ENCODE measurements around the gene STRIP2. TPM values are rescaled to one million over a fixed set of nuclear protein-coding genes. Genes with fewer than 3 reads are reported as not detected.

The STRIP2 gene
- total RNA-seq, 1 experiment from 2014 or later, result 6.5 TPM

DNA sequence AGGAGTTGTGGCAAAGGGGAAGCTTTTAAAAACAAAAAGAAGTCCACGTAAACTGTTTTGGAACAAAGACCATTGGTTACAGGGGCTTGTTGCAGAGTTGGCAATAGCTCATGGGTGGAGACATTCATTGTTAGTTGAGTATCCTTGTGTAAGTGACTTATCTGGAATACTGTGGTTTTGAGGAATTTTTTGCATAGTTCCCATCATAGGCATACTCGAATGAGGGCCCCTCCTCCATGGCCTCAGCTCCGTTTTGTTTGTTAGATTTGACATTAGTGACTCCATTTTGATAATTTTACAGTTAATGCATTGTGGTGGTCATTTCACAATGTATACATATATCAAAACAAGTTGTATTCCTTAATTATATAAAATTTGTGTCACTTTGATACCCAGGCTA is 55.3 kb downstream of the STRIP2 start:
- H3K9me3 ChIP-seq, result no peaks in the 10 kb centered on the region
- Mint-ChIP-seq H3K36me3 (ENCODE audit: insufficient read depth, unreplicated experiment) (no peaks in the 10 kb centered on the region), H3K9me3 (ENCODE audit: unreplicated experiment) (no peaks in the 10 kb centered on the region), H3K27ac (ENCODE audit: unreplicated experiment) (no peak overlapping the region), H3K27me3 (ENCODE audit: insufficient read depth, unreplicated experiment) (no peaks in the 10 kb centered on the region), H3K4me1 (ENCODE audit: low read depth, unreplicated experiment) (no peaks in the 10 kb centered on the region), H3K4me3 (ENCODE audit: unreplicated experiment) (no peak overlapping the region)
- POLR2A ChIA-PET, result no interaction called here
- no peaks in the 10 kb centered on the region for H3K36me3 ChIP-seq (ENCODE audit: control insufficient read depth, insufficient read depth, low read length)
- H3K4me1 ChIP-seq, result no peaks in the 10 kb centered on the region
- H3K4me3 ChIP-seq (ENCODE audit: low read depth, low read length), result no peak overlapping the region
- H3K27me3 ChIP-seq (replicated peaks; ENCODE audit: control insufficient read depth, insufficient read depth, low read length), result no peaks in the 10 kb centered on the region
- TF ChIP-seq, protein P1, sequence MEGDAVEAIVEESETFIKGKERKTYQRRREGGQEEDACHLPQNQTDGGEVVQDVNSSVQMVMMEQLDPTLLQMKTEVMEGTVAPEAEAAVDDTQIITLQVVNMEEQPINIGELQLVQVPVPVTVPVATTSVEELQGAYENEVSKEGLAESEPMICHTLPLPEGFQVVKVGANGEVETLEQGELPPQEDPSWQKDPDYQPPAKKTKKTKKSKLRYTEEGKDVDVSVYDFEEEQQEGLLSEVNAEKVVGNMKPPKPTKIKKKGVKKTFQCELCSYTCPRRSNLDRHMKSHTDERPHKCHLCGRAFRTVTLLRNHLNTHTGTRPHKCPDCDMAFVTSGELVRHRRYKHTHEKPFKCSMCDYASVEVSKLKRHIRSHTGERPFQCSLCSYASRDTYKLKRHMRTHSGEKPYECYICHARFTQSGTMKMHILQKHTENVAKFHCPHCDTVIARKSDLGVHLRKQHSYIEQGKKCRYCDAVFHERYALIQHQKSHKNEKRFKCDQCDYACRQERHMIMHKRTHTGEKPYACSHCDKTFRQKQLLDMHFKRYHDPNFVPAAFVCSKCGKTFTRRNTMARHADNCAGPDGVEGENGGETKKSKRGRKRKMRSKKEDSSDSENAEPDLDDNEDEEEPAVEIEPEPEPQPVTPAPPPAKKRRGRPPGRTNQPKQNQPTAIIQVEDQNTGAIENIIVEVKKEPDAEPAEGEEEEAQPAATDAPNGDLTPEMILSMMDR (IDR thresholded peaks at IDR 0.05; ENCODE audit: insufficient read depth in 1 of 2, low read depth in 1 of 2, low read length in 1 of 2, severe bottlenecking in 1 of 2, unreplicated experiment in 1 of 2), result no peak
- DNase-seq, result no peak
- CTCF ChIA-PET, result interaction anchor here (0.6 kb wide), 1 partner anchor 12 kb away, joined by 3 read pairs; no protein-coding TSS in a partner anchor
- intact Hi-C loops (cut with micrococcal nuclease; ENCODE audit: unreplicated experiment), result no loop called here
- BruUV-seq (replicated peaks), result no TSS peak

DNA sequence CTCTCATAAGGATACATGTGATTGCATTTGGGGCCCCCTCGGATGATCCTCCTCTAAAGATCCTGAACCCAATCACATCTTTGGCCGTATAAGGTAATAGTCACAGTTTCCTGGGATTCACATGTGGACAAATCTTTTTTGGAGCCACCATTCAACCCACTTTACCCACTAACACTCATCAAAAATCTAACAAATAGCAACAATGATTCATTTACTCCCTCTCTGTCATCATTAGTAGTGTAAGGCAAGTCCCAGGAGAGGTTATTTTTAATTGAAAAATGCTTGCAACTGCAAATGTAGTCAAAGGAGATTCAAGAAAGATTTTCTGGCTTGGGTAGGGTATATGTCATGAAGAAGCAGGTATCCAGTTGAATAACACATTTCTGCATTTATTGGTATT is 58.2 kb downstream of the STRIP2 start:
- no peaks in the 10 kb centered on the region for H3K36me3 Mint-ChIP-seq (ENCODE audit: insufficient read depth, unreplicated experiment)
- Histone ChIP-seq H3K27me3 (replicated peaks; ENCODE audit: control insufficient read depth, insufficient read depth, low read length) (no peaks in the 10 kb centered on the region), H3K36me3 (ENCODE audit: control insufficient read depth, insufficient read depth, low read length) (no peaks in the 10 kb centered on the region), H3K4me3 (ENCODE audit: low read depth, low read length) (no peak overlapping the region), H3K4me1 (no peaks in the 10 kb centered on the region), H3K9me3 (no peaks in the 10 kb centered on the region)
- no peak overlapping the region for H3K4me3 Mint-ChIP-seq (ENCODE audit: unreplicated experiment)
- no peak overlapping the region for H3K27ac Mint-ChIP-seq (ENCODE audit: unreplicated experiment)
- H3K27me3 Mint-ChIP-seq (ENCODE audit: insufficient read depth, unreplicated experiment), result no peaks in the 10 kb centered on the region
- no peaks in the 10 kb centered on the region for H3K9me3 Mint-ChIP-seq (ENCODE audit: unreplicated experiment)
- intact Hi-C loops (cut with micrococcal nuclease; ENCODE audit: unreplicated experiment), result no loop called here
- peaks cover 21% of the 10 kb centered on the region for H3K4me1 Mint-ChIP-seq (ENCODE audit: low read depth, unreplicated experiment)
- DNase-seq, result no peak
- BruUV-seq (replicated peaks), result no TSS peak
- ChIA-PET POLR2A (no interaction called here), CTCF (interaction anchor here (0.7 kb wide), 1 partner anchor 352 kb away, joined by 3 read pairs; no protein-coding TSS in a partner anchor)
- TF ChIP-seq, protein P1 (IDR thresholded peaks at IDR 0.05; ENCODE audit: insufficient read depth in 1 of 2, low read depth in 1 of 2, low read length in 1 of 2, severe bottlenecking in 1 of 2, unreplicated experiment in 1 of 2), result no peak

DNA sequence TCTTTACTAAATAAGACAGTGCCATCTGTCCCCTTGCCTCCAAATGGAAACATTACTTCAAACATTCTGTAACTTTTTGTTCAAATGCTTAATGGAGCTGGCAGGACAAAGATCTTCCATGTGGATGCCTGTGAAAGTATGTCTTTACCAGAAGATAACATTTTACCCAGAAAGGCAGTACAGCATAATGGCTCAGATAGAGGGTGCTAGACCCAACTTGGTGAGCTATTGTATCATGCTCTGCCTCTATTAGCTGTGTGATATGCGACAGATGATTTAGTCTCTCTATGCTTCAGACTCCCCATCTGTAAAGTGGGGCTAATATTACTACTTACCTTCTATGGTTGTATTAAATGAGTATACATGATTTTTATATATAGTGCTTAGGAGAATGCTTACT is 59.3 kb downstream of the STRIP2 start:
- Histone ChIP-seq H3K9me3 (no peaks in the 10 kb centered on the region), H3K27me3 (replicated peaks; ENCODE audit: control insufficient read depth, insufficient read depth, low read length) (no peaks in the 10 kb centered on the region), H3K4me3 (ENCODE audit: low read depth, low read length) (no peak overlapping the region), H3K36me3 (ENCODE audit: control insufficient read depth, insufficient read depth, low read length) (no peaks in the 10 kb centered on the region), H3K4me1 (no peaks in the 10 kb centered on the region)
- no peaks in the 10 kb centered on the region for H3K36me3 Mint-ChIP-seq (ENCODE audit: insufficient read depth, unreplicated experiment)
- H3K27ac Mint-ChIP-seq (ENCODE audit: unreplicated experiment), result no peak overlapping the region
- POLR2A ChIA-PET, result interaction anchor here (0.7 kb wide), 1 partner anchor 59 kb away, joined by 5 read pairs; the partner anchor contains the start of gene STRIP2
- intact Hi-C loops (cut with micrococcal nuclease; ENCODE audit: unreplicated experiment), result no loop called here
- no peak overlapping the region for H3K4me3 Mint-ChIP-seq (ENCODE audit: unreplicated experiment)
- no peaks in the 10 kb centered on the region for H3K27me3 Mint-ChIP-seq (ENCODE audit: insufficient read depth, unreplicated experiment)
- CTCF ChIA-PET, result interaction anchor here (0.5 kb wide), 1 partner anchor 276 kb away, joined by 7 read pairs; no protein-coding TSS in a partner anchor
- no TSS peak for BruUV-seq (replicated peaks)
- DNase-seq, result no peak
- TF ChIP-seq, protein P1 (IDR thresholded peaks at IDR 0.05; ENCODE audit: insufficient read depth in 1 of 2, low read depth in 1 of 2, low read length in 1 of 2, severe bottlenecking in 1 of 2, unreplicated experiment in 1 of 2), result peak in 1 of 2 experiments; percentile 9
- no peaks in the 10 kb centered on the region for H3K9me3 Mint-ChIP-seq (ENCODE audit: unreplicated experiment)
- H3K4me1 Mint-ChIP-seq (ENCODE audit: low read depth, unreplicated experiment), result peaks cover 28% of the 10 kb centered on the region
